OCI-LY7 (cell line): Measurements from ENCODE around the gene MN1. TPM values are rescaled to one million over a fixed set of nuclear protein-coding genes. Genes with fewer than 3 reads are reported as not detected.

Experiments used
- BruUV-seq: library from RNA; stranded (reverse); fragments of 400-500 nt; replicated peaks from 2 replicates; lab custom pipeline; 2021; lab: Mats Ljungman, UMichigan
- CTCF ChIA-PET: fragments of 300-600 bp; sonication (Branson Sonifier 250); formaldehyde crosslinking; loops from one replicate; lab custom pipeline; 2022; ENCODE audit warnings: antibody characterized with exemption; ENCODE audit not compliant: unreplicated experiment; lab: Charles Lee
- POLR2A ChIA-PET: fragments of 300-600 bp; sonication (Branson Sonifier 250); formaldehyde crosslinking; loops from one replicate; lab custom pipeline; 2022; ENCODE audit warnings: antibody characterized with exemption; lab: Charles Lee
- DNase-seq: peaks from one replicate; pipeline ENCODE4 v3.0.0-alpha.2; 2015; ENCODE audit warnings: low spot score
- H2AFZ ChIP-seq: fragments of 200-600 bp; sonication (generic), shearing (Covaris generic); 2 replicates; pipeline ENCODE4 v1.6.1; 2014; ENCODE audit warnings: mild to moderate bottlenecking, antibody characterized with exemption, low read length, moderate library complexity
- H3K27ac ChIP-seq: fragments of 200-600 bp; sonication (generic); 2 replicates; pipeline ENCODE4 v1.5.1; 2014; ENCODE audit warnings: mixed run types, low read depth, mild to moderate bottlenecking, moderate library complexity, low read length, inconsistent platforms; ENCODE audit not compliant: poor library complexity, severe bottlenecking
- H3K36me3 ChIP-seq: fragments of 200-600 bp; sonication (generic); 2 replicates; pipeline ENCODE4 v1.6.1; 2014; ENCODE audit warnings: mild to moderate bottlenecking, antibody characterized with exemption, low read length, moderate library complexity, mixed read lengths; ENCODE audit not compliant: insufficient read depth
- H3K4me1 ChIP-seq: fragments of 200-600 bp; sonication (generic); 2 replicates; pipeline ENCODE4 v1.5.1; 2014; ENCODE audit warnings: mild to moderate bottlenecking, low read length; ENCODE audit not compliant: insufficient read depth, poor library complexity, severe bottlenecking
- H3K4me2 ChIP-seq: fragments of 200-600 bp; sonication (generic); 2 replicates; pipeline ENCODE4 v1.6.1; 2014; ENCODE audit warnings: mild to moderate bottlenecking, low read length
- H3K4me3 ChIP-seq: fragments of 200-600 bp; sonication (generic); 2 replicates; pipeline ENCODE4 v1.5.1; 2014; ENCODE audit warnings: mild to moderate bottlenecking, low read depth, low read length; ENCODE audit not compliant: poor library complexity, severe bottlenecking
- H3K79me2 ChIP-seq: fragments of 200-600 bp; sonication (generic); 2 replicates; pipeline ENCODE4 v1.6.1; 2016; ENCODE audit warnings: low read depth, mild to moderate bottlenecking, low read length, moderate library complexity, mixed read lengths; ENCODE audit not compliant: insufficient read depth
- H3K9me2 ChIP-seq: fragments of 200-600 bp; sonication (generic); 2 replicates; pipeline ENCODE4 v1.6.1; 2016; ENCODE audit warnings: mild to moderate bottlenecking, low read length, mixed read lengths; ENCODE audit not compliant: insufficient read depth
- H3K9me3 ChIP-seq: fragments of 200-600 bp; sonication (generic); 2 replicates; pipeline ENCODE4 v1.6.1; 2014; ENCODE audit warnings: mild to moderate bottlenecking, mixed run types, low read length, mixed read lengths
- H4K20me1 ChIP-seq: fragments of 200-600 bp; sonication (generic); 2 replicates; pipeline ENCODE4 v1.6.1; 2014; ENCODE audit warnings: mild to moderate bottlenecking, antibody characterized with exemption, low read length, moderate library complexity, mixed read lengths; ENCODE audit not compliant: insufficient read depth
- CTCF ChIP-seq: fragments of 200-600 bp; sonication (generic); conservative IDR thresholded peaks from 2 replicates; pipeline ENCODE4 v1.5.1; 2014; ENCODE audit warnings: mild to moderate bottlenecking, antibody characterized with exemption, low read length, moderate library complexity, mixed read lengths
- EZH2phosphoT487 ChIP-seq: fragments of 200-600 bp; sonication (generic); IDR thresholded peaks from 2 replicates; pipeline ENCODE4 v1.6.1; 2018; ENCODE audit warnings: low read depth, borderline replicate concordance, mild to moderate bottlenecking, mixed run types, antibody characterized with exemption, low read length, moderate library complexity, mixed read lengths
- intact Hi-C: fragments of 100-400 bp; cut with micrococcal nuclease; formaldehyde crosslinking; loops from one replicate; pipeline ENCODE4 v1.10.0; 2022; ENCODE audit not compliant: unreplicated experiment
- total RNA-seq, 2 experiments: library from RNA; depleted of rRNA in 1 of 2; stranded (reverse); fragments of >200 nt in 1 of 2; shearing (Covaris generic) in 1 of 2; gene quantifications; 2 replicates each; pipeline ENCODE4 v1.2.3, GENCODE V29; 2014 to 2022

MN1 gene
- total RNA-seq, 2 experiments from 2014 or later = 0.47 TPM; not detected in 1

DNA sequence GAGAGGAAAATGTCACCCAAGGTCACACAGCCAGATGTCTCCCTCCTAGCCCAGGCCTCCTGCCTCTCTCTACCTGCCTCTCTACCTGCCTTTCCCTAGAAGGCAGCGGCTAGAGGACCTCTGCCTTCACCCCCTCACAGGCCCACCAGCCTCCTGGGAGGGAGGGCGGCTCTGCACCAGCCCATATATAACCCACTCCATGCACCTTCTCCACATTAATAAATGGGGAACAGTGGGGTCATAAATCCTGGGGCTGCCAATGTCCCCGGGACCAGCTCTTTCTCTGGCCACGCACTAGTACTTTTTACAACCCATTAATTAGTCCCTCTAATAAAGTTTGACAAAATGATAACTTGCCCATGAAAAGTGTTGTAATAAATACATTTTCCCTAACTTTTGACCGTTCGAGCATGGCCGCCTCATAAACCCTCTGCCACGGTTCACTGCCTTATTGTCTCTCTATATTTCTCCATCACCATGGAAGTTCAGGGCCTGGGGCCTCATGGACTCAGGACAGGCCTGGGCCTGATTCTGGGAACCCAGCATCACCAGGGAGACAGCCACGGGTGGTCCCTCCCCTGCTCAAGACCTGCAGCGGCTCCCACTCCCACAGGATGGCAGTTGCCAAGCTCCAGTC lies 102.1 kb downstream of the MN1 start:
- H3K9me2 ChIP-seq = no peaks in the 10 kb centered on the region
- 0 out of 2 replicates have a peak, but pooled peaks cover 6% of the 10 kb centered on the region for H3K9me3 ChIP-seq
- H2AFZ ChIP-seq = no peak overlapping the region
- BruUV-seq = no TSS peak
- H3K4me2 ChIP-seq = no peak overlapping the region
- CTCF ChIA-PET = no interaction called here
- H3K36me3 ChIP-seq = no peaks in the 10 kb centered on the region
- H3K4me3 ChIP-seq = no peak overlapping the region
- no peaks in the 10 kb centered on the region for H3K4me1 ChIP-seq
- POLR2A ChIA-PET = no interaction called here
- intact Hi-C loops = no loop called here
- no peak for TF ChIP-seq CTCF
- TF ChIP-seq EZH2phosphoT487 = no peak
- H3K27ac ChIP-seq = no peak overlapping the region
- no peaks in the 10 kb centered on the region for H3K79me2 ChIP-seq
- no peaks in the 10 kb centered on the region for H4K20me1 ChIP-seq
- DNase-seq = no peak

DNA sequence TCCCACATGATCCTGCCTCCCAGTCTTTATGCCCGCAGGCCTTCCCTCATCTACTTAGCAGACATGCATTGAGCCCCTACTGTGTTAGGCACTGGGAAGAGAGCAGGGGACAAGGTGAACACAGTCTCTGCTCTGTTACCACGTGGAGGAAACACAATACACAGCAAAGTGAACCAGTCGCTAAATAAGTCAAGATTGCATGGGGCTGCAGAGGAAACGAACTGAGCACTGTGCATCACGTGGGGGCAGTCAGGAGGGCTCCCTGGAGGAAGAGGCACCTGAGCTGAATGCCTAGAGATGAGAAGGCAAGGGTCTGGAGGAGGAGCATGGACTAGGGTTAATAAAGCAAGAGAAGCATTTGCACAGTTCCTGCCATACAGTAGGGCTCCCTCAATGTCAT lies 102.7 kb downstream of the MN1 start:
- ChIA-PET POLR2A (no interaction called here), CTCF (no interaction called here)
- 0 out of 2 replicates have a peak, but pooled peaks cover 6% of the 10 kb centered on the region for H3K9me3 ChIP-seq
- no peak overlapping the region for H3K4me3 ChIP-seq
- intact Hi-C loops = no loop called here
- no peak overlapping the region for H3K4me2 ChIP-seq
- no peaks in the 10 kb centered on the region for H3K4me1 ChIP-seq
- no peak overlapping the region for H3K27ac ChIP-seq
- no TSS peak for BruUV-seq
- no peaks in the 10 kb centered on the region for H3K79me2 ChIP-seq
- H4K20me1 ChIP-seq = no peaks in the 10 kb centered on the region
- H3K9me2 ChIP-seq = no peaks in the 10 kb centered on the region
- no peak for DNase-seq
- no peaks in the 10 kb centered on the region for H3K36me3 ChIP-seq
- TF ChIP-seq EZH2phosphoT487 = no peak
- H2AFZ ChIP-seq = no peak overlapping the region

Other genes starting within 250 kb of the MN1 start
- gene PITPNB, start 117.5 kb upstream of the MN1 start, total RNA-seq (2014; rRNA removed; shearing (Covaris generic)) = 21.8 and 26.1 TPM in 2 replicates
- 91.9 and 97.4 TPM in 2 replicates for gene PITPNB, start 117.5 kb upstream of the MN1 start, total RNA-seq (2022)